ENCODE results near the gene SHKBP1. TPM values are rescaled to one million over a fixed set of nuclear protein-coding genes. Genes with fewer than 3 reads are reported as not detected.
A peak's percentile ranks its signal among the peaks of the same experiment; 100 is the strongest.

SHKBP1 gene
- total and polyA plus RNA-seq, 9 of the 15 experiments (the other 6 are each of a cell fraction or from before 2014, with no cell fraction given): 1.2 to 58.1 (median 22.3) TPM

- no peak for TF ChIP-seq USF2 (CRISPR knock-in tag; IDR thresholded peaks at IDR 0.05)
- no peak for TF ChIP-seq ELF2 (CRISPR knock-in tag; IDR thresholded peaks at IDR 0.05)
- no peak for TF ChIP-seq BCOR (IDR thresholded peaks at IDR 0.05)
- peak; percentile 57 for TF ChIP-seq ARHGAP35 (IDR thresholded peaks at IDR 0.05; ENCODE audit: partially characterized antibody)
- no peak for TF ChIP-seq ATF2 (CRISPR knock-in tag; IDR thresholded peaks at IDR 0.05)
- TF ChIP-seq ZNF134 (CRISPR knock-in tag; conservative IDR thresholded peaks at IDR 0.05): no peak
- peak; percentile 90 for TF ChIP-seq ERF (CRISPR knock-in tag; IDR thresholded peaks at IDR 0.05)
- peak; percentile 79; the same call in 1 of the 2 replicates for TF ChIP-seq L3MBTL2 (IDR thresholded peaks at IDR 0.05)
- no peak for TF ChIP-seq ZNF197 (CRISPR knock-in tag; IDR thresholded peaks at IDR 0.05; ENCODE audit: low read depth)
- TF ChIP-seq FOXK2 (conservative IDR thresholded peaks at IDR 0.05 in 1 of 2, IDR thresholded peaks at IDR 0.05 in 1 of 2; ENCODE audit: low read depth in 2 of 2): no peak; a peak in 1 of 4 replicates
- TF ChIP-seq TAF7 (tag; IDR thresholded peaks at IDR 0.05): no peak
- no peak for TF ChIP-seq ZNF277 (CRISPR knock-in tag; IDR thresholded peaks at IDR 0.05; ENCODE audit: borderline replicate concordance)
- TF ChIP-seq ZNF24 (IDR thresholded peaks at IDR 0.05): no peak
- TF ChIP-seq HDAC1 (IDR thresholded peaks at IDR 0.05): peak in 1 of 2 experiments; percentile 74; a peak in 2 of 4 replicates
- no peak for TF ChIP-seq ZNF830 (CRISPR knock-in tag; IDR thresholded peaks at IDR 0.05)
- no peak for TF ChIP-seq ZNF695 (CRISPR knock-in tag; IDR thresholded peaks at IDR 0.05)
- no peak for TF ChIP-seq HOMEZ (CRISPR knock-in tag; IDR thresholded peaks at IDR 0.05)
- TF ChIP-seq TBL1XR1 (IDR thresholded peaks at IDR 0.05; ENCODE audit: low read length in 2 of 2): no peak
- peak; percentile 55; the same call in 1 of the 2 replicates for TF ChIP-seq ZNF263 (CRISPR knock-in tag; IDR thresholded peaks at IDR 0.05; ENCODE audit: borderline replicate concordance)
- TF ChIP-seq NELFE (IDR thresholded peaks at IDR 0.05; ENCODE audit: insufficient read depth, insufficient read length): no peak
- no peak for TF ChIP-seq ZFP1 (CRISPR knock-in tag; IDR thresholded peaks at IDR 0.05)
- TF ChIP-seq SOX6 (IDR thresholded peaks at IDR 0.05): no peak
- peak; percentile 71 for TF ChIP-seq PCBP1 (IDR thresholded peaks at IDR 0.05; ENCODE audit: low read depth, low read length, poor library complexity, severe bottlenecking)
- TF ChIP-seq MEF2A (IDR thresholded peaks at IDR 0.05; ENCODE audit: control insufficient read depth, low read depth, low read length): no peak
Observed at GRCh38 chr19:40613690-40614621, 37.3 kb downstream of the SHKBP1 start (continued).

All from K562 (cell line).